Caki2 (cell line): ENCODE data around the gene STPG3. TPM values are rescaled to one million over a fixed set of nuclear protein-coding genes. Genes with fewer than 3 reads are reported as not detected.

Source experiments
- DNase-seq: peaks from one replicate; pipeline ENCODE4 v3.0.0-alpha.2; 2015; ENCODE audit warnings: low read depth
- in situ Hi-C: cut with HindIII; loops from 2 replicates; pipeline ENCODE4 v1.10.0; 2016; ENCODE audit warnings: low sequenced_read_pairs, low pct_unique_long_range_greater_than_20kb, mixed read lengths
- total RNA-seq: library from RNA; depleted of rRNA; stranded (reverse); fragments of >200 nt; shearing (Covaris generic); gene quantifications from 2 replicates; pipeline ENCODE4 v1.2.3, GENCODE V29; 2014; ENCODE audit warnings: low replicate concordance

STPG3 gene
- total RNA-seq, 1 experiment from 2014 or later, result not detected

DNA sequence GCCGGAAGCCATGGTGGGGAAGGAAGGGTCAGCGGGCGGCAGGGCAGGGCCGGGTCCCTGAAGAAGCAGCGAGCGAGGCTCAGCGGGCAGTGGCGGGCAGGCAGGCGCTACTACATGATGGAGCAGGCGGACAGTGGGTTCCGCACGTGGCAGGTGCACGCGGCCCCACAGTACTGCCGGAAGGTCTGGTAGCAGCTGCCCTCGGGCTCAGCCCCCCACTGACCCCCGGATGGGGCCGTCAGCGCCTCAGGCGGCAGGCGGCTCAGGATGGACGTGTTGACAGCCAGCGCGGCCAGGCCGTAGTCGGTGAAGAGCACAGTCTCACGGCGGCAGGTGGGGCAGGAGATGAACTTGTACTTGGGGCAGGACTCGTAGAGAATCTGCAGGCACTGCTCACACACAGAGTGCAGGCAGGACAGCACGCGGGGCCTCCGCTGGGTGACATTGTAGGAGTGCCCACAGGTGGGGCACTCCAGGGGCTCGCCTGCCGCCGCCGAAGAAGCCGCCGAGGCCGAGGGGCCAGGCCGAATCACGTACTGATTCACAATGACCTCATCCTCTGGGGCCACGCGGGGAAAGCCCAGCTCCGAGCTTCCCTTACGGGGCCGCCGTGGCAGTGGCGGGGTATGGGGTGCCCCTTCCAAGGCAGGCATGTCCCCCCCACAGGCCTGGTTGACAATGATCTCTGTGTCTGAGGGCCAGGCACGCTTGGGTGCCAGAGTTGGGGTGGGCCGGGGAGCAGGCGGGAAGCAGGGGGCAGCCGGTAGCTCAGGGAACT lies 30.6 kb upstream of the STPG3 start:
- in situ Hi-C loops, result no loop called here
- DNase-seq, result no peak

DNA sequence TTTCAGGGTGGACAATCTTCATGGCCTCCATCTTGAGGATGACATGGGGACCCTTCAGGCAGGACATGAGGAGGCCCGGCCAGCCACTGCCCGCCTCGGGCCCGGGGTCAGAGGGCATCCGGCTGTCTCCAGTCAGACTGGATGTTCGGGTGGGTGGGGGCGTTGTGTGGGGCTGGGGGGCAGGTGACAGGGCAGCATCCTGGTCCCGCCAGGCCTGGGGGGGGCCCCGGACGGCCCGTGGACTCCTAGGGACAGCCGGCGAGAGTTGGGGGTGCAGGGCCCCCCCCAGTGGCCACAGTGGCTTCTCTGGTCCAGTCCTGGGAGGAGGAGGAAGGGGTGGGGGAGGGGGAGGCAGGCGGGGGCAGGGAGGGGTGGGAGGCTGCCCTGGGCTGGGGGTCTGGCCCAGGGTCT lies 30.0 kb upstream of the STPG3 start:
- no peak for DNase-seq
- in situ Hi-C loops, result no loop called here

DNA sequence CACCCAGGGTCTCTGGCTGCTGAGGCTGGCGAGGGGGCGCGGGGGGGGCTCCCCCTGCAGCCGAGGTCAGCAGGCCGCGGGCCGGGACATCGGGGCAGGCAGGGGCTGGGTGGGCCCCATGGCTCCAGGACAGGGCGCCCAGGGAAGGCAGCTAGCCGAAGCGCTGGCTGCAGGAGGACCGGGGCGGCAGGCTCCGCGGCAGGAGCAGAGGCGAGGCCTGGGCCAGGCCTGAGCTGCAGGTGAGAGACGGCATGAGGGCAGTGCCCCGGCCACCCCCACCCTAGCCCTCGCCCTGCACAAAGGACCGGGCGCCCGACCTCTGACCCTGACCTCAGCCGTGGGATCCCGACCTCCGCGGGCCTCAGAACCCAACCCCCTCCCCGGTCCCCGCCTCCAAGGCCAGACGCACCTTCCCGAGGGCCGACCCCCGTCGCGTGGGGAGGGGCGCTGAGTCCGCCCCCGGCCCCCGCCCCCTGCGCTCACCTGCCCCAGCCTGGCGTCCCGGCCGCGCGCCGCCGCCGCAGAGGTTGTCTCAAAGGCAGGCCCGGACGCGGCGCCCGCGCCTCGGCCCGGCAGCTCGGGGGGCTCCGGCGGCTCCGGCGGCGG lies 29.5 kb upstream of the STPG3 start:
- in situ Hi-C loops, result no loop called here

DNA sequence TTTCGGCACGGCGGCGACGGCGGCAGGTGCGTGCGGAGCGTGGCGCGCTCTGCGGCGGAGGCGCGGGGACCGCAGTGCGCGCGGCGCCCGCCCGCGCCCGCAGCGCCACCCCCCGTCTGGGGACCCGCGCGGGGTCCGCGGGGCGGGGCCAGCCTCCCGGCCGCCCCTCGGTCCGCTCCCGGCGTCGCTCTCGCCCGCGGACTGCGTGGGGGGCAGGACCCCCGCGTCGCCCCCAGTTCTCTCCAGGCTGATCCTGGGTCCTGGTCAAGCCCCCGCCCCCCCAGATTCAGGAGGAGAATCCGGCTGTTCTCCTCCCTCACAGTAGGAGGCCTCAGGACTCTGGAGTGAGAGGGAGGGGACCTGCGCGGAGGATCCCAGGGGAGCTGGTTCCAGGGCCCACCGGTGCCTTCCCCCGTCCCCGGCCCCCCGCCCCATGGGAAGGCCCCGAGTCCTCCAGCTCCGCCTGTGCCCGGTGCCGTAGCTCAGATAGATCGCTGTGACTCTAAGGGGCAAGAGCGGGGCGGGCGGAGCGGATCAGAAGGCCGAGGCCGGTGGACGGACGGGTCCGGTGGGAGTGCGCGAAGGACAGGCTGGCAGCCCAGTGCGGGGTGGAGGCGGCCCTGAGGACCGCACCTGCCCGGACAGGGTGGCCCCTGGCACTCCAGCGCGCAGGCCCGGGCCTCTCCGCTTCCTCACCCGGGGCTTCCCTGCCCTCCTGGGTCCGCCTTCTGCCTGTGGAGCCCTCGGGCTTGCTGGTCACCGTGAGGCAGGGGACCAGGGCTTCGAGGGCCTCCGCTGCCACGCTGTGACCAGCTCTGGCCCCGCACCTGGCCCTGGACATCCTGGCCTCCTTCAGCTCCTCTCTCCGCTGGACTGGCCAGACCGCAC lies 28.7 kb upstream of the STPG3 start, which contains the start of gene RNF208:
RNF208 (minus strand) TSS at position 51 of the 888 bp plus-strand sequence. CDS start 1,028 bp downstream, outside the sequence.
- DNase-seq, result no peak
- in situ Hi-C loops, result no loop called here

More for the DNA sequence above, 29.5 kb upstream of the STPG3 start:
- no peak for DNase-seq

DNA sequence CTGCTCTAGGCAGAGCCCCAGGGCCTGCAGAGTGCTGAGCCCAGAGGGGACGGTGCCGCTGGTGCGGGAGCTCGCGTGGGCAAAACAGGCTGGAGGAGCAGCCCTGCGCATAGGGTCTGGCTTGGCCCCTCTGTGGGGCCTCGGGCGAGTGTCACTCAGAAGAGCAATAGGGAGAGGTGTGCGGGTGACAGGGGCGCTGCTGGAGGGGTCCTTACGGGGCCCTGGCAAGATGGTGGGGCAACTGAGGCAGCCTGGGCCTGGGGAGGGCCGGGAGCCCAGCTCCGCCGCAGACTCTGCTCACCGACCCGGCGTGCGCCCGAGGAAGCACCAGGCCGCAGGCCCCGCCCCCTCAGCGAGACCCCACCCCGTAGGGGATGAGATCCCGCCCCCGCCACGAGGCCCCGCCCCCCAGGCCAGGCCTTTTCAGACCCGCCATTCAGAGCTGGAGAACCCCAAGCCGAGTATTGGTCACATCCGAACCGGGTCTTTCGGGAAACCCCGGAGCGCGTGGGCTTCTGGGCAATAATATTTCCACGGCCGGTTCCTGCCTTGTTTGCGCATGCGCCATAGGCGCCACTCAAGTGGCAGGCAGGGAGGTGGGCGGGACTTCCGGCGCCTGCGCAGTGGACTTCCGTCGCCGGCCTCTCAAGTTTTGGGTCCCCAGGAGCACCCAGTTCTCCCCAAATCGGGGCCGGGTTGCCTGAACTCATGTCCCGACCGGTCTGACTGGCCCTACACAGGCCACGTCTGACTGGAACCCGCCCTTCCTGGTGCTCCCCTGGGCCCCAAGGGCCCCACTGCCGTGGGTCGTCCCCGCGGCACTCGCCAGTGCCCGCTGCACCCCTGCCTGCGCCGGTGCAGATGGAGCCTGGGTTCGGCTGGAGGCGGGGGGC lies 27.8 kb upstream of the STPG3 start:
- in situ Hi-C loops, result no loop called here

DNA sequence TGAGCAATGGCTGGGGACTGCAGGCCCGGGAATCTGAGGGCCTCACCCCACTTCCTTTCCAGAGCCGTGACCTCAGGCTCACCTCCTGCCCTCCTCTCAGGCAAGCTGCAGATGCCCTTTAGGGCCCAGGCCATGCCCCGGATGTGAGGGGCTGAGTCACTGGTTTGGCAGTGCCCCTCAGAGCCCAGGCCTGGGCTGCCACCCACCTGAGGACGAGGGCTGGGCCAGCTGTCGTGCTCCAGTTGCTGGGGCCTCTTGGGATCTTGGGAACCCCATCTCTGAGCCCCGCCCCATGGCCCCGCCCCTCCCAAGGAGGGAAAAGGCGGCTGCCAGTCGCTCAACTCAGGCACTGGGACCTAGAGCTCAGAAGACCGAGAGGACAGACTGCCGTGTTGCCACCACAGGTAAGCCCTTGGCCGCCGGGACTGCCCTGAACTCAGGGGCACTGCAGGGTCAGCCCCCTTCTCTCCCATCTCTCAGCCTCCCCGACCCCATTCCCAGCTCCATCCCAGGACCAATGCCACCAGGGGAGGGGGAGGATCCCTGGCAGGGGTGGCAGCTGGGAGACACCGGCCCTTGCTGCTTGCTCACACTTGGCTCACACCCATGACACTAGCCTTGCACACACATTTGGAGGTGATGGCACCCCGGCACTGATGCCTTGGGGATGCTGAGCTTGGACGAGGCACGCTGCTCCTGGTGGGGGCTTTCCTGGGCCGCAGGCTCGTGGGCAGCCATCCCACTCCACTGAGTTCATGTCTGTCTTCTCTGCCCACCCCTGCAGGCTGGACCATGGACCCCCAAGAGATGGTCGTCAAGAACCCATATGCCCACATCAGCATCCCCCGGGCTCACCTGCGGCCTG lies 26.0 kb upstream of the STPG3 start, which contains the start of gene CYSRT1:
CYSRT1 (plus strand) TSS at position 345 of the 865 bp plus-strand sequence; CDS start at position 793, 448 bp downstream.
- in situ Hi-C loops, result no loop called here
- DNase-seq, result no peak

More for the DNA sequence above, 27.8 kb upstream of the STPG3 start:
- peak; percentile 88 for DNase-seq

DNA sequence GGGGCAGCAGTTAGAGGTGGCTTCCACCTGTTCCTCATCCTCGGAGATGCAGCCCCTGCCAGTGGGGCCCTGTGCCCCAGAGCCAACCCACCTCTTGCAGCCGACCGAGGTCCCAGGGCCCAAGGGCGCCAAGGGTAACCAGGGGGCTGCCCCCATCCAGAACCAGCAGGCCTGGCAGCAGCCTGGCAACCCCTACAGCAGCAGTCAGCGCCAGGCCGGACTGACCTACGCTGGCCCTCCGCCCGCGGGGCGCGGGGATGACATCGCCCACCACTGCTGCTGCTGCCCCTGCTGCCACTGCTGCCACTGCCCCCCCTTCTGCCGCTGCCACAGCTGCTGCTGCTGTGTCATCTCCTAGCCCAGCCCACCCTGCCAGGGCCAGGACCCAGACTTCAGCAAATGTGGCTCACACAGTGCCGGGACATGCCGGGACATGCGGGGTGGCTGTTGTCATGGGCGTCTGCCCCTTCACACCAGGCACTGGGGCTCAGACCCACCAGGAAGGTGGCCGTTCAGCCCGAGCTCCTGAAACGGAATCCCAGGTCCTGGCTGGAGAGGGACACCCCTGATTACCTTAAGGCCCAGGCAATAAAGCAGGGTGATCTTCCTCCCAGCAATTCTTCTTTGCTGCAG lies 25.3 kb upstream of the STPG3 start:
- in situ Hi-C loops, result no loop called here
- no peak for DNase-seq

DNA sequence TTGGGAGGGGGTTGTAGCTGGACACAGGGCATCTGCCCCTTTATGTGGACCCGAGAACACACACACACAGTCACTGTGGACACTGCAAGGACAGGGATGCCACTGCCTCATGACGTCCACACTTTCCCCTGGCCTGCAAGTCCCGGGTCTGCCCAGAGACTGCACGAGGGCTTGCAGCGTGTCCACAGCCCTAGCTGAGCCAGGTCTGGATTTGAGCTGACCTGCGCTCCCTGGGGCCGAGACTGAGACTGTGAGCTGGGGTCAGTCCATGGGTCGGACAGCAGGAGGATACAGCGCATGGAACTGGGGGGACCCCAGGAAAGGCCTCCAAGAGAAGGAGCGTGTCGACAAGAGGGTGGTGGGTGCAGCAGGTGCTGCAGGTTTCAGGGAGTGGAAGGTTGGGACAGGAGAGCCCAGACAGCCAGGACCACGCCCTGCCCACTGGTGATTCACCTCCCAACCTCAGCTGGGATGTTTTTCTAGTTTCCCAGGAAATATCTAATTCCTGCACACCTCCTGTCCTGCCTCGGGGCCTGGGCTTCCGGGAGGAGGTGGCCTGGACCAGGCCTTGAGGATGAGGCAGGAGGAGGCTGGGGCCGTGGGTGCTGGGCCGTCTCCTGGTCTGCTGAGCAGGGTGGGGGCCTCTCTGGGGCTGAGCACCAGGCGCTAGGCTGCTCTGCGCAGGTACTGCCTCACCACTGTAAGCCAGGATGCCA lies 24.6 kb upstream of the STPG3 start:
- DNase-seq, result peak; percentile 80
- in situ Hi-C loops, result no loop called here

DNA sequence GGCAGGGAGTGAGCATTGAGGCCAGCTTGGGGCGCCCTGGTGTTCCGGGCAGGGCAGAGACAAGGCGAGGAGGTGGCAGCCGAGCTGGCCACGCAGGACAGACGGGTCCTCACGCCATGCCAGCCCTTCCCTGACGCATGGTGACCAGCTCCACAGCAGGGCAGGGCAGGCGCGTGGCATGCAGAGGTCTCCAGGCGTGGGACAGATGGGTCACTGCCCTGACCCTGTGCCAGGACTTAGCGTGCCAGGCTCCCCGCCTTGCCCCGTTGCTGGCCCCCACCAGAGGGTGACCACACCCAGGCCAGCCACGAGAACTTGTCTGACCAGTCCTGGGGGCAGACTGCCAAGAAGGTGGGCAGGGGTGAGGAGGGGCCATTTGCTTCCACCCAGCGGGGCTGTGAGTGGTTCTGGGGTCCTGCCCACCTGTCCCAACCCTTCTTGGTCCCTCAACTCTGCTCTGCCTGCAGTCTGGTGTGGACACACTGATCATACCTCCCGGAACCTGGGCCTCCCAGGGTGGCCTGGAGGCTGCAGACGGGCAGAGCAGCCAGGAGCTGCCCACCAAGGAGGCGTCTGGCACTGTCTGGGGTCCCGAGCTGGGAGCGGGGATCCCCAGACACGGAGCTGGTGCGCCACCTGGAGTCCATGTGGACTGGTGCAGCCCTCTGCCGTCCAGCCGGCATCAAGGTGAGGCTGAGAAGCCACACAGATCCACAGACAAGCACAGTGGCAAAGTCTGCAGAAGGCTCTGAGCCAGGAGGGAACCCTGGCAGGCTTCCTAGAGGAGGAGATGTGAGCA lies 23.8 kb upstream of the STPG3 start, which contains the start of gene RNF224:
RNF224 (plus strand) TSS at position 449 of the 799 bp plus-strand sequence. CDS start 834 bp downstream, outside the sequence.
- DNase-seq, result peak; percentile 78
- in situ Hi-C loops, result no loop called here

DNA sequence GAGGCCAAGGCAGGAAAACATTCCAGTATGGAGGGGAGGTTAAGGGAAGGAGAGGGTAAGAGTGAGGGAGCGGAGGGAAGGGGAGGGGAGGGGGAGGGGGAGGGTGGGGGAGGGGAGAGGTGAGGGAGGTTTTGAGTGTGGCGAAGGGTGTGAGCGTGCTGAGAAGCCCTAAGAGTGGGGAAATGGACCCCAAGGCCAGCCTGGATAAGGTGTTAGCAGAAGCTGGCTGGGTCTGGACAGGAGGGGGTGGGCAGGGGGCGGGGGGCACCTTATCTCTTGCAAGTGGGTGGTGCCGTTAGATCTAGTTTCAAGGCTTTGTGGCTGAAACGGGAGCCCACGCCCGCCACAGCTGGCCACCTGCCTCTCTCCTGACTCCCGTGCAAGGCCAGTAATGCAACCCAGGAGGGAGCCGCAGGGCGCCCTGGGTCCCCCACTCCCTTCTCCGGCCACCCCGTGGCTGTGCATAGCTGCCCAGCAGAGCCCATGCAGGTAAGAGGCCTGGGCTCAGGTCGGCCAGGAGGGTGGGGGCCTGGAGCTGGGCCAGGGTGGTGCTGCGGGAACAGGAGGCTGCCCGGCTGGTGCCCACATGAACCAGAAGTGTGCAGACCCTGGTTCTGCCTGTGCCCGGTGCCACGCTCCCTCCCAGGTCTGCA lies 23.1 kb upstream of the STPG3 start:
- in situ Hi-C loops, result no loop called here
- no peak for DNase-seq

DNA sequence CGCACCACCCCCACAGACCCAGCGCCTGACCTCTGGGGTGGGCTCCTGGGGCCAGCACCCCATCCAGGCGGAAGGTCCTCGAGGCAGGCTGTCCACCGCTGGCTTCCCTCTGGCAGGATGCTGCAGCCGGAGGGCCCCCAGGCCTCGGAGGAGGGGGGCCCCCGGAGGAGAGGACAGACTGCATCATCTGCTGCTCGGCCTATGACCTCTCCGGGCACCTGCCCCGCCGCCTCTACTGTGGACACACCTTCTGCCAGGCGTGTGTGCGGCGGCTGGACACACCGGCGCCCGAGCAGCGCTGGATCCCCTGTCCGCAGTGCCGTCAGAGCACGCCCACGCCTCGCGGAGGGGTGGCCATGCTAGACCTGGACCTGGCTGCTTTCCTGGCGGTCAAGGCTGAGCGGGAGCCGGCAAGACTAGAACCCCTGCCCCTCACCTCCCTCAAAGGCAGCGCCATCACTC lies 22.5 kb upstream of the STPG3 start:
- in situ Hi-C loops, result no loop called here
- DNase-seq, result no peak

DNA sequence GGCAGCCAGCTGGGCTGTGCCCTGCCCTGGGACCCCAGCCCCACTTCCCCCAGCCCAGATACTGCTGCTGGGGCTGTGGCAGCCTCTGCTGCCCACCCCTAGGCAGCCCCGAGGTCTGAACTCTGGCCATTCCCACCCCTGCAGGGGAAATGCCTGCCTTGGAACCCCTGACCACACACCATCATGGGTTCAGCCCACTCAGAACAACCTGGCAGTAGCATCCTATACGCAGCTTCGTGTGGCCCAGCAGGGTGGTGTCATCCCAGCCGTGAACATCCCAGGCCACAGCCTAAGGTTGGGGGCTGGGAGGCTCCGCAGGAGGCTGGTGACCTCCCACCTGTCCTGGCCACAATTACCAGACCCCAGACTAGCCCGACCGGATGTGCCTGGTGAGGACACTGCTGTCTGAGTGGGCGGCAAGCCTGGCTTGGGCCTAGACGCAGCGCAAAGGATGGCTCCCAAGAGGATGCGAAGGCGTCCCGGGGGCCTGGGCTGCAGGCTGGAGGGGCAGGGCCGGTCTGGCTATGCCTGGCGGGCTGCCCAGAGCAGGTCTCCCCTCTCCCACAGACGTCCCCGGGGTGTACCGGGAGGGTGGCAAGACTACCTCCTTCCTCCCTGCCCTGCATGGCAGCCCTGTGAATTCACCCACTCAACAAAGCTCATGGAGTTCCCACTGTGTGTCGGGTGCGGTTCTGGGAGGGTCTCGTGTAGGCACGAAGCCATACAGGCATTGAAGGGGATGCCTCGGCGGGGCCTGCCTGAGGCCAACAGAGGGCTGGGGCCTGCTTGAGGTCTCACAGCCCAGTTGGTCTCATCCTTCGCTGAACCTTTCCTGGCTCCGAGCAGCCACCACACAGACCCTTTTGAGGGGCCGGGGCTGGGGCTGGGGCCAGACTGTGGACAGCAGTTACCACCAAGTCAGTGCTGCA lies 21.9 kb upstream of the STPG3 start:
- in situ Hi-C loops, result no loop called here
- no peak for DNase-seq

DNA sequence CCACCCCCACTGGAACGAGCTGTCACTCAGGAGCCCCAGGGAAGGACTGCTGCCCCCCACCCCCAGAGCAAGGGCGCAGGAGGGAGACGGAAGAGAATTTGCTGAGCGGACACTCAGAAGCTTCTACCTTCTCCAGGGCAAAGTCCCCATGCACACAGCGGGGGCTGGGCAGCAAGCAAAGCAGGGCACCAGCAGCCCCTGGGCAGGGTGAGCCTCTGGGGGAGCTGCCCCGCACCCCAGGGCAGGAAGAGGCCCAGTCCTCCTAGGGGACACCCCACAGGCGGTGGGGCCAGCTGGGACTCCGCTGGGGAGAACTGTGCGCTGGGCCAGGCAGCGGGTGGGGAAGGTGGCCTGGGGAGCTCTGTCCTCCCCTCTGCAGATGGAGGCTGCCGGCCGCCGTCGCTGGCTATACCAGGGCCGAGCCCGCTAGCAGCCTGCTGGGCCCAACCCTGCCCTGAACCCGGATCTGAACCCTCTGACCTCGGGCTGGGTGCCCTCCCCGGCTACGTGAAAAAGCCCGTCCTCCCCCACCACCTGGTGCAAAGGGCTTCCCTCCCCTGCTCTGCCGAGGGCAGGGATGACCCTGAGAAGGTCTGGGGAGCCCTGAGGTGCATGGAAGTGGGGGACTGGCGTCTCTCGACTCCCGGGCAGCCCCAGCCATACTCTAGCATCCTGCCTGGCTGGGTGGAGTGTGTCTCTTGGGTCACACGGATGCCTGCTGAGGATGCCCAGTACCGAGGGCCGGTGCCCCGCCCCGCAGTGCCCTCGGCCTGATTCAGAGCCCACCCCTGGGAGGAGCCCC lies 21.0 kb upstream of the STPG3 start:
- DNase-seq, result no peak
- in situ Hi-C loops, result no loop called here
